CD4-positive, alpha-beta memory T cell (primary cell): ENCODE measurements around the gene CDC42EP5. TPM values are rescaled to one million over a fixed set of nuclear protein-coding genes. Genes with fewer than 3 reads are reported as not detected.

Experiments used
- CTCF ChIA-PET: fragments of 350-600 bp; sonication (Branson Sonifier 250); formaldehyde crosslinking; loops from one replicate; lab custom pipeline; 2021; ENCODE audit warnings: inconsistent platforms; ENCODE audit not compliant: partially characterized antibody; lab: Charles Lee
- POLR2A ChIA-PET: fragments of 350-600 bp; sonication (Branson Sonifier 250); formaldehyde crosslinking; loops from one replicate; lab custom pipeline; 2021; ENCODE audit not compliant: partially characterized antibody; lab: Charles Lee
- DNase-seq, 5 donors: peaks; one replicate each; pipeline versions ENCODE4 v3.0.0 to v3.0.0-alpha.2; 2020 to 2022; ENCODE audit warnings: mixed read lengths in 1 of 5
- H3K27ac ChIP-seq: one replicate; pipeline ENCODE4 v1.7.0; 2013; ENCODE audit warnings: low read depth, low read length
- H3K27me3 ChIP-seq: 2 replicates; pipeline ENCODE4 v1.7.0; 2013; ENCODE audit warnings: mild to moderate bottlenecking, low read length, moderate library complexity; ENCODE audit not compliant: insufficient read depth
- H3K36me3 ChIP-seq: 2 replicates; pipeline ENCODE4 v1.7.0; 2013; ENCODE audit warnings: mild to moderate bottlenecking, low read length, moderate library complexity; ENCODE audit not compliant: insufficient read depth
- H3K4me1 ChIP-seq: 2 replicates; pipeline ENCODE4 v1.7.0; 2013; ENCODE audit warnings: mild to moderate bottlenecking, low read length, moderate library complexity; ENCODE audit not compliant: insufficient read depth
- H3K4me3 ChIP-seq, 2 donors: one replicate each; pipeline ENCODE4 v1.7.0; 2013; ENCODE audit warnings: low read length in 2 of 2, mild to moderate bottlenecking in 1 of 2
- H3K9me3 ChIP-seq, 2 donors: one replicate each; pipeline ENCODE4 v1.7.0; 2013; ENCODE audit warnings: low read length in 2 of 2, control low read depth in 1 of 2; ENCODE audit not compliant: control insufficient read depth in 1 of 2
- H3K27ac Mint-ChIP-seq, 7 donors: one replicate each; pipeline ENCODE4 v1.8.0; 2020 to 2021; ENCODE audit warnings: mixed read lengths in 7 of 7, mild to moderate bottlenecking in 6 of 7, inconsistent platforms in 3 of 7, moderate library complexity in 3 of 7
- H3K27me3 Mint-ChIP-seq, 2 donors: one replicate each; pipeline ENCODE4 v1.8.0; 2020 to 2021; ENCODE audit warnings: mixed read lengths in 2 of 2
- H3K36me3 Mint-ChIP-seq, 2 donors: one replicate each; pipeline ENCODE4 v1.8.0; 2020 to 2021; ENCODE audit warnings: mixed read lengths in 2 of 2, inconsistent platforms in 1 of 2, mild to moderate bottlenecking in 1 of 2
- H3K4me1 Mint-ChIP-seq, 4 donors: one replicate each; pipeline ENCODE4 v1.8.0; 2020 to 2021; ENCODE audit warnings: mixed read lengths in 4 of 4, mild to moderate bottlenecking in 1 of 4
- H3K4me3 Mint-ChIP-seq, 8 donors: one replicate each; pipeline ENCODE4 v1.8.0; 2020 to 2021; ENCODE audit warnings: mixed read lengths in 8 of 8, mild to moderate bottlenecking in 7 of 8, moderate library complexity in 6 of 8, inconsistent platforms in 3 of 8
- H3K9me3 Mint-ChIP-seq, 8 donors: one replicate each; pipeline ENCODE4 v1.8.0; 2020 to 2021; ENCODE audit warnings: mixed read lengths in 8 of 8, mild to moderate bottlenecking in 5 of 8, inconsistent platforms in 3 of 8, moderate library complexity in 1 of 8
- intact Hi-C: fragments of 100-400 bp; cut with micrococcal nuclease; formaldehyde crosslinking; loops from one replicate; pipeline ENCODE4 v1.15.1; 2023
- polyA plus RNA-seq, 2 donors: library from polyadenylated mRNA; unstranded; fragments of 300-500 nt; fragmentation: Illumina TruSeq; gene quantifications; one replicate each; pipeline ENCODE4 v1.2.3, GENCODE V29; 2021
- total RNA-seq, 2 experiments: library from RNA; stranded (reverse); gene quantifications; one replicate each; pipeline ENCODE4 v1.2.3, GENCODE V29; 2021

CDC42EP5 gene
- total and polyA plus RNA-seq, 4 experiments from 2014 or later, result not detected

DNA sequence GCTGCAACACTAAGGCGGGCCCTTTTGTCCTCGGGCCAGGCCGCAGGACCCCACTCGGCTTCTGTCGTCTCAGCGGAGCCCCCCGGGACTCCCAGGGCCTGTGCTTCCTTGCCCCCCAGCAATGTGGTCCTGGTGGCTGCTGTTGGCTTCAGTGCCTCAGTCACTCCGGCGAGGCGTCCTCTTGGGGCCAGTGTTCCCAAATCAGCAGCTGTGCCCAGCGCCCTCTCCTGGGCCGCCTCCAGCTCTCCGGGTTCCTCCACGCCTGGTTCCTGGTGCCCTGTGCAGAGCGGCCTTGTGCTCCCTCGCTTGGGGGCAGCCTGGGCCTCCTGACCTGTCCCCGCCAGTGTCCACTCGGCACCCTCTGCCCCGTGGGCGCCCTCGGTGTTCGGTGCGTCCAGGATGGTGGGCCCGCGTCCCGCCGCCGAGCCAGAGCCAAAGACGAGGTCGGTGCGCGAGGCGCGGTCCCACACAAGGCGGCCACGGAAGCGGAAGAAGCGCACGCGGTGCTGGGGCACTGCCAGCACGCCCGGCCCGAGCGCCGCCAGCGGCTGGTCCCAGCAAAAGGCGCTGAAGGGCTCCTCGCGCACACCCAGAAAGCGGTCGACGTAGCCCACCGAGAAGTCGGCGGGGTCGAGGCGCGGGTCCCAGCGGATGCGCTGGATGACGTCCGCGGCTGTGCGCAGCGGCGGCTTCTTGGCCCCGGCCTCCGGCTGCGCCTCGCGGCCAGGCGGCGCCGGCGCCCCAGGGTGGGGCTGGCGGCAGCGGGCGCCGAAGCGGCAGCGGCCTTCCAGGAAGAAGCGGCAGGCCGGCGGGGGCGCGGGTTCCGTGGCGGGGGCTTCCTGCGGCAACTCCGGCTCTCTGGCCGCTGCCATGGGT, 10.2 kb downstream of the CDC42EP5 start:
- H3K4me3 Mint-ChIP-seq, result peak overlapping the region; percentile 29 to 92 (median 64)
- H3K36me3 Mint-ChIP-seq, result peaks cover 19 to 37% of the 10 kb centered on the region in 2 donors
- H3K4me1 Mint-ChIP-seq, result peaks cover 22 to 43% (median 32%) of the 10 kb centered on the region in 4 donors
- ChIA-PET CTCF (interaction anchor here (1.0 kb wide), 3 partner anchors 14 to 73 kb away, joined by 3 to 4 read pairs (median 3); partner anchors contain the start of gene LENG8), POLR2A (interaction anchor here (1.0 to 9.3 kb wide), 14 partner anchors 7 to 1014 kb away, joined by 3 to 142 read pairs (median 4); partner anchors contain the start of genes CDC42EP5, CNOT3, LENG8 and MYADM)
- H3K36me3 ChIP-seq, result peaks cover 36% of the 10 kb centered on the region
- peak; percentile 69 to 76 (median 75) for DNase-seq
- H3K27me3 ChIP-seq, result no peaks in the 10 kb centered on the region
- peak overlapping the region; percentile 81 for H3K27ac ChIP-seq
- H3K27ac Mint-ChIP-seq, result peak overlapping the region in 6 of 7 donors; percentile 43 to 96 (median 77)
- no peaks in the 10 kb centered on the region for H3K27me3 Mint-ChIP-seq
- peak overlapping the region; percentile 23 to 85 for H3K4me3 ChIP-seq
- H3K9me3 Mint-ChIP-seq, result peaks cover 0 to 7% (median 0%) of the 10 kb centered on the region in 8 donors
- peaks cover 27% of the 10 kb centered on the region for H3K4me1 ChIP-seq
- H3K9me3 ChIP-seq, result no peaks in the 10 kb centered on the region
- intact Hi-C loops, result loop anchor here (1.0 to 5.0 kb wide), 3 partner anchors 14 to 596 kb away; partner anchors contain the start of genes LENG8 and MYADM

DNA sequence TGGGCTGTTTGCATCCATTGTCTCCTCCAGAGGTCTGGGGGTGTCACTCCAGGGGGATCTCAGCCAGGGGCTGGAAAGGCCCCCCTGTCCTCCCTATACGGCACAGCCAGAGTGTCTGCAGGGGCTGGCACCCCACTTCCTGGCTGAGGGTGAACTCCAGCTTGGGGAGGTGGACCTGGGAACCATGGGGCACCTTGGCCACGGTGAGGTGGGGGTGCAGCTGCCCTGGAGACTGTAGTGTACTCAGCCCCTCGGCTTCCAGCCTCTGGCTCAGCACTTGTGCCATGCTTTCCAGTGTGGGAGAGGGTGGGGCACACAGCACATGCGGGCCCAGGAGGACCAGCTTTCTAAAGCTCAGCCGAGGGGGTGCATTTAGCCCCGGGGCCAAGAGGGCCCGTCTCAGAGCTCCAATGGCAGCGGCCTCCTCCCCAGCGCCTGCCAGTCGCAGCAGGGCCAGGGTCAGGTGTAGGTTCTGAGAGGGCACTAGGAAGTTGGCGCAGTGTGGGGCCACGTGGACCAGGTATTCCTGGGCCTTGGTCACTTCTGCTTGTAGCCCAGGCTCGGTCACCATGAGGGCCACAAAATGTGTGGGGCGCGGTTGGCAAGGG, 10.9 kb downstream of the CDC42EP5 start:
- H3K4me1 ChIP-seq, result peaks cover 27% of the 10 kb centered on the region
- intact Hi-C loops, result loop anchor here (5.0 kb wide), 1 partner anchor 595 kb away; the partner anchor contains the start of gene MYADM
- Mint-ChIP-seq H3K27ac (peak overlapping the region in 5 of 7 donors; percentile 48 to 94 (median 80)), H3K9me3 (peaks cover 0 to 7% (median 0%) of the 10 kb centered on the region in 8 donors), H3K36me3 (peaks cover 21 to 42% of the 10 kb centered on the region in 2 donors), H3K27me3 (no peaks in the 10 kb centered on the region), H3K4me3 (peak overlapping the region in 7 of 8 donors; percentile 17 to 69 (median 41)), H3K4me1 (peaks cover 22 to 43% (median 33%) of the 10 kb centered on the region in 4 donors)
- no peak for DNase-seq
- ChIA-PET CTCF (interaction anchor here (1.0 kb wide), 1 partner anchor 13 kb away, joined by 4 read pairs; the partner anchor contains the start of gene LENG8), POLR2A (interaction anchor here (0.9 to 9.3 kb wide), 8 partner anchors 8 to 594 kb away, joined by 3 to 142 read pairs (median 3); partner anchors contain the start of genes LENG8 and MYADM)
- H3K36me3 ChIP-seq, result peaks cover 43% of the 10 kb centered on the region
- no peak overlapping the region for H3K4me3 ChIP-seq
- H3K27me3 ChIP-seq, result no peaks in the 10 kb centered on the region
- H3K9me3 ChIP-seq, result no peaks in the 10 kb centered on the region
- peak overlapping the region; percentile 81 for H3K27ac ChIP-seq

DNA sequence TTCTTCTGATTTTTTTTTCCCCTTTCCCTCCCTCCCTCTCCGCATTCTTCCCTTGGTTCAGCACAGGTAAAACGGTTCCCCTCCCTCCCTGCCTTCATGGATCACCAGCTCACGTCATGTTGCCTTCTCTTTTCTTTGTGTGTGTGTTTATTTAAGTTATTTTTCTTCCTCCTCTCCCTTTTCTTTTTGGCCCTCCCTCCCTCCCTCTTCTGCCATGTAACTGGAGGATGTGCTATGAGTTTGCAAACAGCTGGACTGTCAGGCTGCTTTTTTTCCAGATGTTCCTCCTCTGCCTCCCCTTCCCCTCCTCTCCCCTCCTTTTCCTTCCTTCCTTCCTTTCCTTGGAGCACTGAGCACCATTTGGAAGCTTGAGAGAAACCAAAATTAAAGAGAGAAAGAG, 11.5 kb downstream of the CDC42EP5 start:
- peak overlapping the region; percentile 3 to 94 (median 77) for H3K27ac Mint-ChIP-seq
- peaks cover 21 to 46% of the 10 kb centered on the region in 2 donors for H3K36me3 Mint-ChIP-seq
- H3K4me3 ChIP-seq, result no peak overlapping the region

DNA sequence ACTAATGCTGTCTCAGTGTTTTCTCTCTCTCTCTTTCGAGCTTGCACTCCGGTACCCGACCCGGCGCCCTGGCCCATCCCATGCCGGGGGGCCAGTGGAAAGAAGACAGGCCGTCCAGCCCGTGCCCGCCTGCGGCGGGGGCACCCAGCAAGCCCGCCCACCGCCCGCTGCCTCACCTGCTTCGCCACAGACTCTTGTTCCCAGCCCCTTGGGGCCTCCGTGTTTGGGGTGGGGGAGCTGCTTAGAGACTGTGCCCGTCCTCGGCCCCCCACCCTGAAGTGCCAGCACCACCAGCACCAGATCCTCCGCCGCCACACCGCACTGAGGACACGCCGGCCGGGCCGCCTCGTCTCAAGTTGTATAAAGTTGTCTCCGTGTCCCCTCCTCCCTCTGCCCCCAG, 11.9 kb downstream of the CDC42EP5 start:
- H3K9me3 ChIP-seq, result no peaks in the 10 kb centered on the region
- H3K27ac Mint-ChIP-seq, result peak overlapping the region in 4 of 7 donors; percentile 48 to 94 (median 80)
- no peak for DNase-seq
- H3K4me3 Mint-ChIP-seq, result peak overlapping the region in 2 of 8 donors; percentile 13 to 51
- peaks cover 53% of the 10 kb centered on the region for H3K36me3 ChIP-seq
- no peaks in the 10 kb centered on the region for H3K27me3 Mint-ChIP-seq
- H3K4me1 Mint-ChIP-seq, result peaks cover 22 to 43% (median 30%) of the 10 kb centered on the region in 4 donors
- peaks cover 0 to 7% (median 0%) of the 10 kb centered on the region in 8 donors for H3K9me3 Mint-ChIP-seq
- POLR2A ChIA-PET, result interaction anchor here (3.3 to 9.3 kb wide), 2 partner anchors 7 to 13 kb away, joined by 23 to 142 read pairs; partner anchors contain the start of gene LENG8
- no peak overlapping the region for H3K27ac ChIP-seq
- no peaks in the 10 kb centered on the region for H3K27me3 ChIP-seq
- no peak overlapping the region for H3K4me3 ChIP-seq
- intact Hi-C loops, result loop anchor here (5.0 kb wide), 1 partner anchor 594 kb away; the partner anchor contains the start of gene MYADM
- CTCF ChIA-PET, result no interaction called here
- H3K36me3 Mint-ChIP-seq, result peaks cover 22 to 48% of the 10 kb centered on the region in 2 donors
- H3K4me1 ChIP-seq, result peaks cover 27% of the 10 kb centered on the region

More for the DNA sequence above, 11.5 kb downstream of the CDC42EP5 start:
- ChIA-PET POLR2A (interaction anchor here (0.9 to 9.3 kb wide), 5 partner anchors 8 to 261 kb away, joined by 3 to 142 read pairs (median 3); partner anchors contain the start of gene LENG8), CTCF (interaction anchor here (1.0 kb wide), 1 partner anchor 13 kb away, joined by 4 read pairs; the partner anchor contains the start of gene LENG8)
- peaks cover 49% of the 10 kb centered on the region for H3K36me3 ChIP-seq
- H3K9me3 ChIP-seq, result no peaks in the 10 kb centered on the region
- H3K27me3 Mint-ChIP-seq, result no peaks in the 10 kb centered on the region
- H3K4me1 ChIP-seq, result peaks cover 27% of the 10 kb centered on the region
- peak overlapping the region in 6 of 8 donors; percentile 13 to 69 (median 29) for H3K4me3 Mint-ChIP-seq
- H3K9me3 Mint-ChIP-seq, result peaks cover 0 to 7% (median 0%) of the 10 kb centered on the region in 8 donors
- H3K27ac ChIP-seq, result no peak overlapping the region
- no peaks in the 10 kb centered on the region for H3K27me3 ChIP-seq
- peaks cover 22 to 43% (median 32%) of the 10 kb centered on the region in 4 donors for H3K4me1 Mint-ChIP-seq
- no peak for DNase-seq
- intact Hi-C loops, result loop anchor here (5.0 kb wide), 1 partner anchor 594 kb away; the partner anchor contains the start of gene MYADM

DNA sequence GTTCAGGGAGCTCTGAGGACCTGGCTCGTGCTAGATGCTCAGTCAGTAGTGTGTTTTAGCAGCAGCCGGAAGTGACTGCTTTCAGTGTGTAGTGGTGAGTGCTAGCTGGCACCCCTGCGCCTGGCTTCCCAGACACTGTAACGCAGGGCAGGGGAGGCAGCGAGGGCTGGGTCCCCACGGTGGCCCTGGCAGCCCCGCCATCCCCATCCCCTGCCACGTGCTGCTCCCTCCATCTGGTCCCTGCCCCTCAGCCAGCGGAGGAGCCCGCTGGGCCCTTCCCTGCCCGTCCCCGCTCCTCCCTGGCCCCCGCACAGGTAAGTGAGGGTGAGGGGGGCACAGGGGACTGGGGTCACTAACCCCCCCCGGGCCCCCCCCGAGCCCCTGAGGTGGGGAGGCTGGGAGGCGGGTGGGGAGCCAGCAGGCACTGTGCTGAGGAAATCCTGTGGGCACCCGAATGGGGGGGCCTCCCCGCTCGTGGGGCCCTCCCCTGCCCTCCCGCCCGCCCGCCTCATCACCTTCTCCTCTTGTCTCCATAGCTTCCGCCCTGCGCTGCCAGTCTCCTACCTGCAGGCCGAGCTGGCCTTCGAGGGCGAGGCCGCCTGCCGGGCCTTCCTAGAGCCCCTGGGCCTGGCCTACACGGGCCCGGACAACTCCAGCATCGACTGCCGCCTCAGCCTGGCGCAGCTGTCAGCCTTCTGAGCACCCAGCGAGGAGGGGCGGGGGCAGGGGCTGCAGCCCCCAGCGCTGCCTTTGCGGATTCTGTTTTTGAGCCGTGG, 12.7 kb downstream of the CDC42EP5 start:
- intact Hi-C loops, result loop anchor here (5.0 kb wide), 1 partner anchor 593 kb away; the partner anchor contains the start of gene MYADM
- CTCF ChIA-PET, result interaction anchor here (1.6 kb wide), 1 partner anchor 12 kb away, joined by 4 read pairs; no protein-coding TSS in a partner anchor
- Histone ChIP-seq H3K9me3 (no peaks in the 10 kb centered on the region), H3K27me3 (no peaks in the 10 kb centered on the region), H3K4me3 (no peak overlapping the region), H3K36me3 (peaks cover 61% of the 10 kb centered on the region), H3K27ac (no peak overlapping the region), H3K4me1 (peaks cover 27% of the 10 kb centered on the region)
- Mint-ChIP-seq H3K4me3 (peak overlapping the region in 1 of 8 donors; percentile 59), H3K9me3 (peaks cover 0 to 4% (median 0%) of the 10 kb centered on the region in 8 donors), H3K27ac (peak overlapping the region in 3 of 7 donors; percentile 46 to 94 (median 63)), H3K4me1 (peaks cover 20 to 43% (median 30%) of the 10 kb centered on the region in 4 donors), H3K27me3 (no peaks in the 10 kb centered on the region), H3K36me3 (peaks cover 27 to 52% of the 10 kb centered on the region in 2 donors)
- no peak for DNase-seq
- POLR2A ChIA-PET, result interaction anchor here (0.5 to 9.3 kb wide), 3 partner anchors 7 to 90 kb away, joined by 3 to 142 read pairs (median 23); partner anchors contain the start of gene LENG8
